ENCODE measurements around the gene LAMA2.

Gene LAMA2

DNA sequence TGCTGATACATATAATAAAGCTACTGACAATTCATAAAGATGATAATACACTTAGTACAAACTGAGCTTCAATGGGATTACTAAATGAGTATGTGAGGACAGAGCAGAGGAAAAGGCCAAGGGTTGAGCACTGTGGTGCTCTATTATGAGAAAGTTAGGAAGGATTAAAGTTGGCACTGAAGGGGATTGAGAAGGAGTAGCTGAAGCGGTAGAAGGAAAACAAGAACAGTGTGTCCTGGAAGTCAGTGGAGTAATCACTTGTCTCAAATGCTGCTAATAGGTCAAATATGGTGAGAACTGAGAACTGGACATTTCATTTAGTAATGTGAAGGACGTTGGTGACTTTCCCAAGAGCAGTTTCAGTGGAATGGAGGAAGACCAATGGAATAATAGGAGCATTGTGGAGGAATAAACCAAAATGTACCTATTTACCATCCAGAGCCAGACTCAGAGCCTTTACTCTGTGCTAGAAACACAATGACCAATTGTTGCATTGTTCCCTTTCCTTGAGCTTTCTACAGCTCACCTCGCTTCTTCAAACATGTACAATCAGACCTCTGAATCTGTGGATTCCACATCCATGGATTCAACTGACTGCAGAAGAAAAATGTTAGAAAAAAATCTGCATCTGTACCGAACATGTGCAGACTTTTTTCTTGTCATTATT, 255.9 kb downstream of the LAMA2 start:
- no peaks in the 10 kb centered on the region for H3F3A ChIP-seq (ENCODE audit: low read depth)

DNA sequence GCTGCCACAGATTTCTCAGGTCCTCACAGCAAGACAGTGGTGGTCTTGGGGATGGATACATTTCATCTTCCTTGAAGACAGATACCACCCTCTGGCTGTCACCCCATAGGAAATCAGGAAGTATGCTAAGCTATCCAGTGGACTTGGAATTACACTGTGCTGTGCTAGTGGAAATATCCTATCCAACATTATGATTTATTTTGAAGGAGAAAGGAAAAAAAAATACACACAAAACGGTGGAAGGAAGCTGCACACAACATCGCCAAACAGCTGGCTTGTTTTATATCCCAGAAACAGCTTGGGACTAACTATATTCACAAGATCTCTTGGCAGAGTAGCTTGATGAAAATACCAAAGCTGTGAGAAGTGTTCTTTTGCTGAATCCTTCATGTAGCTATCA, 257.6 kb downstream of the LAMA2 start:
- TF ChIP-seq EZH2phosphoT487 (IDR thresholded peaks at IDR 0.05; ENCODE audit: borderline replicate concordance) = no peak
- TF ChIP-seq, protein P1, sequence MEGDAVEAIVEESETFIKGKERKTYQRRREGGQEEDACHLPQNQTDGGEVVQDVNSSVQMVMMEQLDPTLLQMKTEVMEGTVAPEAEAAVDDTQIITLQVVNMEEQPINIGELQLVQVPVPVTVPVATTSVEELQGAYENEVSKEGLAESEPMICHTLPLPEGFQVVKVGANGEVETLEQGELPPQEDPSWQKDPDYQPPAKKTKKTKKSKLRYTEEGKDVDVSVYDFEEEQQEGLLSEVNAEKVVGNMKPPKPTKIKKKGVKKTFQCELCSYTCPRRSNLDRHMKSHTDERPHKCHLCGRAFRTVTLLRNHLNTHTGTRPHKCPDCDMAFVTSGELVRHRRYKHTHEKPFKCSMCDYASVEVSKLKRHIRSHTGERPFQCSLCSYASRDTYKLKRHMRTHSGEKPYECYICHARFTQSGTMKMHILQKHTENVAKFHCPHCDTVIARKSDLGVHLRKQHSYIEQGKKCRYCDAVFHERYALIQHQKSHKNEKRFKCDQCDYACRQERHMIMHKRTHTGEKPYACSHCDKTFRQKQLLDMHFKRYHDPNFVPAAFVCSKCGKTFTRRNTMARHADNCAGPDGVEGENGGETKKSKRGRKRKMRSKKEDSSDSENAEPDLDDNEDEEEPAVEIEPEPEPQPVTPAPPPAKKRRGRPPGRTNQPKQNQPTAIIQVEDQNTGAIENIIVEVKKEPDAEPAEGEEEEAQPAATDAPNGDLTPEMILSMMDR (conservative IDR thresholded peaks at IDR 0.05; ENCODE audit: low read length) = no peak
- no peaks in the 10 kb centered on the region for H3F3A ChIP-seq (ENCODE audit: low read depth)
- H3K9me3 ChIP-seq (ENCODE audit: insufficient read depth, low read depth, low read length) = no peaks in the 10 kb centered on the region
- no peaks in the 10 kb centered on the region for H3K9me2 ChIP-seq (replicated peaks; ENCODE audit: low read depth, low read length)
- no peaks in the 10 kb centered on the region for H3K79me2 ChIP-seq (ENCODE audit: insufficient read depth, low read length)
- H3K27me3 ChIP-seq (ENCODE audit: insufficient read depth, low read length, poor library complexity, severe bottlenecking) = no peaks in the 10 kb centered on the region
- no peak overlapping the region for H2AFZ ChIP-seq (ENCODE audit: low read length)
- H3K36me3 ChIP-seq (ENCODE audit: insufficient read depth, low read length) = no peaks in the 10 kb centered on the region
- no peak overlapping the region for H3K9ac ChIP-seq (ENCODE audit: low read depth, low read length, poor library complexity, severe bottlenecking)
- H3K4me1 ChIP-seq (ENCODE audit: insufficient read depth, low read length, poor library complexity, severe bottlenecking) = no peaks in the 10 kb centered on the region
- H4K20me1 ChIP-seq (ENCODE audit: insufficient read depth, low read length, poor library complexity, severe bottlenecking) = no peaks in the 10 kb centered on the region
- no peak overlapping the region for H3K4me2 ChIP-seq (ENCODE audit: low read depth, low read length, poor library complexity, severe bottlenecking)
- no peak overlapping the region for H3K4me3 ChIP-seq (ENCODE audit: low read length, poor library complexity, severe bottlenecking)

More for the DNA sequence above, 255.9 kb downstream of the LAMA2 start:
- Histone ChIP-seq H3K79me2 (ENCODE audit: insufficient read depth, low read length) (no peaks in the 10 kb centered on the region), H3K9ac (ENCODE audit: low read depth, low read length, poor library complexity, severe bottlenecking) (no peak overlapping the region), H3K4me1 (ENCODE audit: insufficient read depth, low read length, poor library complexity, severe bottlenecking) (no peaks in the 10 kb centered on the region), H2AFZ (ENCODE audit: low read length) (no peak overlapping the region), H4K20me1 (ENCODE audit: insufficient read depth, low read length, poor library complexity, severe bottlenecking) (no peaks in the 10 kb centered on the region), H3K36me3 (ENCODE audit: insufficient read depth, low read length) (no peaks in the 10 kb centered on the region), H3K27me3 (ENCODE audit: insufficient read depth, low read length, poor library complexity, severe bottlenecking) (no peaks in the 10 kb centered on the region), H3K4me3 (ENCODE audit: low read length, poor library complexity, severe bottlenecking) (no peak overlapping the region), H3K9me3 (ENCODE audit: insufficient read depth, low read depth, low read length) (no peaks in the 10 kb centered on the region), H3K9me2 (replicated peaks; ENCODE audit: low read depth, low read length) (no peaks in the 10 kb centered on the region), H3K4me2 (ENCODE audit: low read depth, low read length, poor library complexity, severe bottlenecking) (no peak overlapping the region)
- TF ChIP-seq, protein P1 (conservative IDR thresholded peaks at IDR 0.05; ENCODE audit: low read length) = no peak
- no peak for TF ChIP-seq EZH2phosphoT487 (IDR thresholded peaks at IDR 0.05; ENCODE audit: borderline replicate concordance)

DNA sequence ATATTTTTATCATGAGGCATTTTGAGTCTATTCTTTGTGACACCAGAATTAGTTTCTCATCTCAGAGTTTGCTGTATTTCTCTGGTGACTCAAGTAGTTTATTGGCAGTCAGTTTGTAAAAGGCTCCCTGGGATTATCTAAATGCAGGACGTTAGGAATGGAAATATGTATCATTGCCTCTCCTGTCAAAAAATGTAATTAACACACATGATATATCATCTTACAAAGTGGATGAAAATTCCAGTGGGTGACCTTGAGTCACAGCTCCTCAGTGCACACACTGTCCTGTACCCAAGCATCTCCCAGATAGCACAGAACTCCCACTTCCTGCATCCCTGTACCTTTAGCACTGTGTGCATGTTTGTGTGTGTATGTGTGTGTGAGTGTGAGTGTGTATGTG, 258.6 kb downstream of the LAMA2 start:
- Histone ChIP-seq H2AFZ (ENCODE audit: low read length) (no peak overlapping the region), H3K4me1 (ENCODE audit: insufficient read depth, low read length, poor library complexity, severe bottlenecking) (no peaks in the 10 kb centered on the region), H3K4me2 (ENCODE audit: low read depth, low read length, poor library complexity, severe bottlenecking) (no peak overlapping the region), H3K9me2 (replicated peaks; ENCODE audit: low read depth, low read length) (no peaks in the 10 kb centered on the region), H3K9ac (ENCODE audit: low read depth, low read length, poor library complexity, severe bottlenecking) (no peak overlapping the region), H3K79me2 (ENCODE audit: insufficient read depth, low read length) (no peaks in the 10 kb centered on the region), H3F3A (ENCODE audit: low read depth) (no peaks in the 10 kb centered on the region), H3K9me3 (ENCODE audit: insufficient read depth, low read depth, low read length) (no peaks in the 10 kb centered on the region), H3K27me3 (ENCODE audit: insufficient read depth, low read length, poor library complexity, severe bottlenecking) (no peaks in the 10 kb centered on the region), H4K20me1 (ENCODE audit: insufficient read depth, low read length, poor library complexity, severe bottlenecking) (no peaks in the 10 kb centered on the region), H3K4me3 (ENCODE audit: low read length, poor library complexity, severe bottlenecking) (no peak overlapping the region), H3K36me3 (ENCODE audit: insufficient read depth, low read length) (no peaks in the 10 kb centered on the region)
- TF ChIP-seq EZH2phosphoT487 (IDR thresholded peaks at IDR 0.05; ENCODE audit: borderline replicate concordance) = no peak
- TF ChIP-seq, protein P1 (conservative IDR thresholded peaks at IDR 0.05; ENCODE audit: low read length) = no peak
